Nasal cavity respiratory epithelium epithelial cell of viscerocranial mucosa (primary cell): ENCODE data around the gene FGF9. TPM values are rescaled to one million over a fixed set of nuclear protein-coding genes. Genes with fewer than 3 reads are reported as not detected.

ENCODE experiments used
- total RNA-seq: library from RNA; depleted of rRNA; stranded (reverse); fragments of >200 nt; gene quantifications from 2 replicates; pipeline ENCODE4 v1.2.3, GENCODE V29; 2014

Gene FGF9
- under 0.01 TPM in 2 replicates for total RNA-seq

GRCh38 chr13:21670883-21671619 lies at the start of gene FGF9:
Gene FGF9 (plus strand): TSS chr13:21671073. CDS start chr13:21671913, 840 bp downstream.

Other genes with a start within 250 kb of the FGF9 start
- gene ZDHHC20, start 211.8 kb upstream of the FGF9 start, total RNA-seq, result 80.9 and 82.4 TPM in 2 replicates
- gene MICU2, start 66.9 kb upstream of the FGF9 start, total RNA-seq, result 28.4 and 47.2 TPM in 2 replicates